Bladder microvascular endothelial cell (primary cell): ENCODE results near the gene EIF4EBP2. TPM values are rescaled to one million over a fixed set of nuclear protein-coding genes. Genes with fewer than 3 reads are reported as not detected.

Experiments used
- total RNA-seq: library from RNA; depleted of rRNA; stranded (reverse); fragments of >200 nt; gene quantifications from 2 replicates; pipeline ENCODE4 v1.2.3, GENCODE V29; 2014

Gene EIF4EBP2, protein sequence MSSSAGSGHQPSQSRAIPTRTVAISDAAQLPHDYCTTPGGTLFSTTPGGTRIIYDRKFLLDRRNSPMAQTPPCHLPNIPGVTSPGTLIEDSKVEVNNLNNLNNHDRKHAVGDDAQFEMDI
- 17.0 and 32.9 TPM in 2 replicates for total RNA-seq

DNA sequence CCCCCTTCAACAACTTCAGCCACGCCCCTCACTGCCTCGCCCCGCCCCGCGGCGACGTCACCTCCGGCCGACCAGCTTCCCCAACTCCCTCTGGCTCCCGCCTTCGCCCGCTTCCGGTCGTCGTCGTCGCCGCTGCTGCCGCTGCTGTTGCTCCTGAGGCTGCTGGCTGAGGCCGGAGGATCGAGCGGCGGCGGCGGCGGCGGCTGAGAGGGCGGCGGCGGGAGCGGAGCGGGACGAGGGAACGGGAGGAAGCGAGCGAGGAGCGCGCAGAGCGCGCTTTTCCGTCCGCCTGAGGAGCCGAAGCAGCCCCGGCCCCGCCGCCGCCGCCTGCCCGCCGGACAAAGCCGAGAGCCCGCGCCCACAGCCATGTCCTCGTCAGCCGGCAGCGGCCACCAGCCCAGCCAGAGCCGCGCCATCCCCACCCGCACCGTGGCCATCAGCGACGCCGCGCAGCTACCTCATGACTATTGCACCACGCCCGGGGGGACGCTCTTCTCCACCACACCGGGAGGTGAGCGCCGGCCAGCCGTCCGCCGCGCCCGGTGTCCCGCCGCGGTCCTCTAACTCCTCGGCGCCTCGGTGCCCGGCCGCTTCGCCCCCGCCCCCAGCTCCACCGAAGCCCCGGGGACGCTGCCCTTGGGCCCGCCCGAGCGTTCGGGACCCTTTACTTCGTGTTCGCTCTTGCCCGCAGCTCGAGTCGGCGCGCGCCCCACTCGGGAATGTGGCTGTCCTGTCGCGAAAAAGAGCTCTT is at the start of gene EIF4EBP2:
TSS of gene EIF4EBP2 (plus strand) at position 110 of the 751 bp plus-strand sequence. CDS start at position 367, 257 bp downstream.

DNA sequence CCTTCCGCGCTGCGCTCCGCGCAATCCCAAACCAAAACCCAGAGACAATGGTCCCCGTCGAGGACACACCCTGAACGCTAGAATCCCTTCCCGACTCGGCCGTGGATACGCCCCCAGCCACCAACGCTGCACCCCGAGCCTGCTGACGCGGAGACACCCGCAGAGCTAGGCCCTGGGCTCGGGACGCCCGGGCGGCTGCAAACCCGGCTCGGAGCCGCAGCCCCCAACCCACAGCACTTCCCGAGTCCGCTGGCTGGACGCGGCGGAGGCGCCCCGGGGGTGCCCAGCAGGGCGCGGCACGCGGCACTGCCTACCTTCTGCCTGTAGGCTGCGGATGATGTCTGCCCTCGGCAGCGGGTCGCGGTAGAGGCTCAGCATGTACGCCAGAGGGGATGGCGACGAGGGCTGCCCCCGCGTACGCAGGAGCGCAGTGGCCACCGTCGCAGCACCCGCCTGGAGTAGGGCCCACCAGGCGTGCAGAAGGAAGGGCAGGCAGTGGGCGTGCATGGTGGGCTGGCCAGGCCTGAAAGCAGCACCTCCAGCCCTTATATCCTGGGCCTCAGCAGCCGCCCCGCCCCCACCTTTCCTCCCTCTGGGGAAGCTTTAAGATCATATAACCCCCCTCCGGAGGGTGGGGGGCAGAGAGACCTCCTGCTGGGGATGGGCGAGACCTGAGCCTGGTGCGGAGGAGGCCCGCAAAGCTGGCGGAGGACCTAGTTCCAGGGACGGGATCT is 37.4 kb downstream of the EIF4EBP2 start, which contains the start of gene NODAL:
TSS of gene NODAL (minus strand) at position 521 of the 734 bp plus-strand sequence. CDS start at position 507, 14 bp downstream.

Other genes starting within 250 kb of the EIF4EBP2 start
- gene SAR1A, start 233.6 kb upstream of the EIF4EBP2 start, total RNA-seq: 112 and 150 TPM in 2 replicates
- 179 and 185 TPM in 2 replicates for gene PPA1, start 170.7 kb upstream of the EIF4EBP2 start, total RNA-seq
- not detected in 2 replicates for gene NPFFR1, start 120.1 kb upstream of the EIF4EBP2 start, total RNA-seq
- 2.6 and 12.4 TPM in 2 replicates for gene LRRC20, start 21.5 kb upstream of the EIF4EBP2 start, total RNA-seq
- not detected in 2 replicates for gene NODAL, start 37.5 kb downstream of the EIF4EBP2 start, total RNA-seq
- gene PALD1, start 74.6 kb downstream of the EIF4EBP2 start, total RNA-seq: 105 and 132 TPM in 2 replicates
- gene PRF1, start 198.6 kb downstream of the EIF4EBP2 start, total RNA-seq: not detected in 2 replicates